HAP-1 (cell line): ENCODE data around the gene AK8.

ENCODE experiments used
- DNase-seq, 2 experiments: peaks; one replicate each; pipeline ENCODE4 v3.0.0-alpha.2; 2016 to 2020; ENCODE audit warnings: low spot score in 2 of 2
- H3K27me3 ChIP-seq: fragments of 250-450 bp; sonication (Bioruptor Pico); 2 replicates; pipeline ENCODE4 v1.5.1; 2020; ENCODE audit warnings: low read depth, mild to moderate bottlenecking, moderate library complexity
- H3K36me3 ChIP-seq: fragments of 250-450 bp; sonication (Bioruptor Pico); replicated peaks from 2 replicates; pipeline ENCODE4 v1.5.1; 2020; ENCODE audit warnings: mild to moderate bottlenecking
- H3K4me1 ChIP-seq: fragments of 250-450 bp; sonication (Bioruptor Pico); 2 replicates; pipeline ENCODE4 v1.5.1; 2020; ENCODE audit warnings: mild to moderate bottlenecking
- H3K4me3 ChIP-seq: fragments of 250-450 bp; sonication (Bioruptor Pico); 2 replicates; pipeline ENCODE4 v1.5.1; 2020; ENCODE audit warnings: mild to moderate bottlenecking, moderate library complexity
- H3K9me3 ChIP-seq: fragments of 250-450 bp; sonication (Bioruptor Pico); 2 replicates; pipeline ENCODE4 v1.5.1; 2020; ENCODE audit warnings: mild to moderate bottlenecking, moderate library complexity
- in situ Hi-C: fragments of 300-500 bp; cut with MboI; formaldehyde crosslinking; loops from 3 replicates; pipeline ENCODE4 v1.14.3; 2020; ENCODE audit warnings: low sequenced_read_pairs, inconsistent platforms, mixed read lengths

The AK8 gene

GRCh38 chr9:132858751-132859150 lies 19.3 kb downstream of the AK8 start:
- Histone ChIP-seq H3K4me3 (no peak overlapping the region), H3K9me3 (no peaks in the 10 kb centered on the region), H3K4me1 (no peaks in the 10 kb centered on the region), H3K36me3 (no peaks in the 10 kb centered on the region), H3K27me3 (0 out of 2 replicates have a peak, but pooled peaks cover 4% of the 10 kb centered on the region)
- in situ Hi-C loops = no loop called here
- DNase-seq = no peak

- H3K36me3 ChIP-seq = no peaks in the 10 kb centered on the region
- 0 out of 2 replicates have a peak, but pooled peaks cover 4% of the 10 kb centered on the region for H3K27me3 ChIP-seq
- no peaks in the 10 kb centered on the region for H3K9me3 ChIP-seq
- no peaks in the 10 kb centered on the region for H3K4me1 ChIP-seq
- in situ Hi-C loops = no loop called here
- DNase-seq = no peak
- H3K4me3 ChIP-seq = no peak overlapping the region
Observed at GRCh38 chr9:132857616-132858342, 20.3 kb downstream of the AK8 start.

- Histone ChIP-seq H3K36me3 (no peaks in the 10 kb centered on the region), H3K4me1 (no peaks in the 10 kb centered on the region), H3K4me3 (no peak overlapping the region), H3K9me3 (no peaks in the 10 kb centered on the region), H3K27me3 (0 out of 2 replicates have a peak, but pooled peaks cover 4% of the 10 kb centered on the region)
- in situ Hi-C loops = no loop called here
- DNase-seq = no peak
Observed at GRCh38 chr9:132857031-132857430, 21.1 kb downstream of the AK8 start.

- Histone ChIP-seq H3K4me1 (no peaks in the 10 kb centered on the region), H3K9me3 (no peaks in the 10 kb centered on the region), H3K36me3 (no peaks in the 10 kb centered on the region), H3K27me3 (0 out of 2 replicates have a peak, but pooled peaks cover 4% of the 10 kb centered on the region), H3K4me3 (no peak overlapping the region)
- in situ Hi-C loops = no loop called here
- DNase-seq = no peak
Observed at GRCh38 chr9:132855904-132856303, 22.2 kb downstream of the AK8 start.

- in situ Hi-C loops = no loop called here
- Histone ChIP-seq H3K4me3 (no peak overlapping the region), H3K36me3 (no peaks in the 10 kb centered on the region), H3K27me3 (0 out of 2 replicates have a peak, but pooled peaks cover 4% of the 10 kb centered on the region), H3K9me3 (no peaks in the 10 kb centered on the region), H3K4me1 (no peaks in the 10 kb centered on the region)
- DNase-seq = no peak
Observed at GRCh38 chr9:132854832-132855231, 23.3 kb downstream of the AK8 start.

- Histone ChIP-seq H3K9me3 (no peaks in the 10 kb centered on the region), H3K4me3 (no peak overlapping the region), H3K27me3 (no peaks in the 10 kb centered on the region), H3K4me1 (peaks cover 3% of the 10 kb centered on the region; the same call in 1 of the 2 replicates), H3K36me3 (no peaks in the 10 kb centered on the region)
- DNase-seq = no peak
- in situ Hi-C loops = no loop called here
Observed at GRCh38 chr9:132853482-132853881, 24.6 kb downstream of the AK8 start.

GRCh38 chr9:132849185-132849706 lies 28.8 kb downstream of the AK8 start:
- Histone ChIP-seq H3K4me3 (no peak overlapping the region), H3K27me3 (no peaks in the 10 kb centered on the region), H3K4me1 (peaks cover 3% of the 10 kb centered on the region; the same call in 1 of the 2 replicates), H3K9me3 (no peaks in the 10 kb centered on the region), H3K36me3 (no peaks in the 10 kb centered on the region)
- in situ Hi-C loops = no loop called here
- peak in 1 of 2 experiments; percentile 22 for DNase-seq

- Histone ChIP-seq H3K36me3 (no peaks in the 10 kb centered on the region), H3K4me3 (no peak overlapping the region), H3K9me3 (no peaks in the 10 kb centered on the region), H3K27me3 (no peaks in the 10 kb centered on the region), H3K4me1 (peaks cover 3% of the 10 kb centered on the region; the same call in 1 of the 2 replicates)
- in situ Hi-C loops = no loop called here
- no peak for DNase-seq
Observed at GRCh38 chr9:132846918-132847515, 31.1 kb downstream of the AK8 start.

GRCh38 chr9:132846109-132846917 lies 31.8 kb downstream of the AK8 start:
- H3K4me3 ChIP-seq = no peak overlapping the region
- H3K4me1 ChIP-seq = peaks cover 3% of the 10 kb centered on the region; the same call in 1 of the 2 replicates
- H3K27me3 ChIP-seq = no peaks in the 10 kb centered on the region
- no peaks in the 10 kb centered on the region for H3K36me3 ChIP-seq
- H3K9me3 ChIP-seq = no peaks in the 10 kb centered on the region
- no peak for DNase-seq
- in situ Hi-C loops = no loop called here

- Histone ChIP-seq H3K36me3 (no peaks in the 10 kb centered on the region), H3K4me3 (no peak overlapping the region), H3K27me3 (no peaks in the 10 kb centered on the region), H3K4me1 (no peaks in the 10 kb centered on the region), H3K9me3 (no peaks in the 10 kb centered on the region)
- in situ Hi-C loops = no loop called here
- DNase-seq = no peak
Observed at GRCh38 chr9:132842124-132843044, 35.7 kb downstream of the AK8 start.

GRCh38 chr9:132840980-132841379 lies 37.1 kb downstream of the AK8 start:
- no peaks in the 10 kb centered on the region for H3K4me1 ChIP-seq
- no peak overlapping the region for H3K4me3 ChIP-seq
- H3K9me3 ChIP-seq = no peaks in the 10 kb centered on the region
- no peaks in the 10 kb centered on the region for H3K27me3 ChIP-seq
- H3K36me3 ChIP-seq = no peaks in the 10 kb centered on the region
- no peak for DNase-seq
- in situ Hi-C loops = no loop called here

- no peak for DNase-seq
- Histone ChIP-seq H3K4me1 (no peaks in the 10 kb centered on the region), H3K27me3 (no peaks in the 10 kb centered on the region), H3K36me3 (no peaks in the 10 kb centered on the region), H3K4me3 (no peak overlapping the region), H3K9me3 (no peaks in the 10 kb centered on the region)
- in situ Hi-C loops = no loop called here
Observed at GRCh38 chr9:132838291-132838690, 39.8 kb downstream of the AK8 start.
